Uterus (tissue), 2 donors: Measurements from ENCODE around the gene KCNIP1.

Experiments used
- POLR2A ChIP-seq, 2 donors: fragments of 450-650 bp; IDR thresholded peaks; one replicate each; pipeline ENCODE4 v1.6.1; 2016; ENCODE audit warnings: antibody characterized with exemption in 2 of 2, mild to moderate bottlenecking in 1 of 2, moderate library complexity in 1 of 2
- TF ChIP-seq, protein P1 (sequence below), 4 experiments: fragments of 200-600 bp in 2 of 4; fragments of 450-650 bp in 2 of 4; sonication (generic) in 2 of 4; IDR thresholded peaks; one replicate each; pipeline ENCODE4 v1.5.1; 2016 to 2019; ENCODE audit warnings: antibody characterized with exemption in 4 of 4, mild to moderate bottlenecking in 2 of 4, moderate library complexity in 1 of 4

DNA sequence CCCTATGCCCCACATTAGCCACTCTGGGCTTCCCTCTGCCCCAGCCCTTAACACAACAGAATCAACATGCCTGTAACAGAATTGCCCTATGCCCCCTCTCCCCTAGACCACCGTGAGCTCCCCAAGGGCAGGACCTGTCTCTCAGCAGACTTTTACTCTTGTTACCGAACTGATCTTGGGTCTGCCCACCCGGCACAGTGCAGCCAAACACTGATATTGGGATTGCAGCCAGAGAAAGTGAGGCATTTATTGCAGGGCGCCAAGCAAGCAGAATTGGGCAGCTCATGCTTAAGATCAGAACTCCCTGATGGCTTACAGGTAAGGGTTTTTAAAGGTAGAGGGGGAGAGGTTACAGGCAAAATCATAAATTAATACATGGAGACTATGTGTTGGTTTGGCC is 33.5 kb upstream of the KCNIP1 start:
- TF ChIP-seq, protein P1, sequence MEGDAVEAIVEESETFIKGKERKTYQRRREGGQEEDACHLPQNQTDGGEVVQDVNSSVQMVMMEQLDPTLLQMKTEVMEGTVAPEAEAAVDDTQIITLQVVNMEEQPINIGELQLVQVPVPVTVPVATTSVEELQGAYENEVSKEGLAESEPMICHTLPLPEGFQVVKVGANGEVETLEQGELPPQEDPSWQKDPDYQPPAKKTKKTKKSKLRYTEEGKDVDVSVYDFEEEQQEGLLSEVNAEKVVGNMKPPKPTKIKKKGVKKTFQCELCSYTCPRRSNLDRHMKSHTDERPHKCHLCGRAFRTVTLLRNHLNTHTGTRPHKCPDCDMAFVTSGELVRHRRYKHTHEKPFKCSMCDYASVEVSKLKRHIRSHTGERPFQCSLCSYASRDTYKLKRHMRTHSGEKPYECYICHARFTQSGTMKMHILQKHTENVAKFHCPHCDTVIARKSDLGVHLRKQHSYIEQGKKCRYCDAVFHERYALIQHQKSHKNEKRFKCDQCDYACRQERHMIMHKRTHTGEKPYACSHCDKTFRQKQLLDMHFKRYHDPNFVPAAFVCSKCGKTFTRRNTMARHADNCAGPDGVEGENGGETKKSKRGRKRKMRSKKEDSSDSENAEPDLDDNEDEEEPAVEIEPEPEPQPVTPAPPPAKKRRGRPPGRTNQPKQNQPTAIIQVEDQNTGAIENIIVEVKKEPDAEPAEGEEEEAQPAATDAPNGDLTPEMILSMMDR (IDR thresholded peaks at IDR 0.05), result no peak
- no peak for TF ChIP-seq POLR2A (IDR thresholded peaks at IDR 0.05)
